ENCODE results near the gene RFWD3.

DNA sequence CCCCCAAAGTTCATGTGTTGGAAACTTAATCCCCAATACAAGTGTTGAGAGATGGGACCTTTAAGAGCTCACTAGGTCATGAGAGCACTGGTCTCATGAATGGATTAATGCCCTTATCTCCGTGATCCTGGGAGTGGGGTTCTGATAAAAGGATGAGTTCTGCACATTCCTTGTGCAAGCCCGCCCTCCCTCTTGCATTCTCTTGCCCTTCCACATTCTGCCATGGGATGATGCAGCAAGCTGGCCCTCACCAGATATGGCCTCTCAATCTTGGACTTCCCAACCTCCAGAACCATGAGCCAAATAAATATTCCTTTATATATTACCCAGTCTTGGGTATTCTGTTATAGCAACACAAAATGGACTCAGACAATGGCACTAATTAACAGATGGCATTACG is 73.8 kb downstream of the RFWD3 start:
- TF ChIP-seq, protein P1, sequence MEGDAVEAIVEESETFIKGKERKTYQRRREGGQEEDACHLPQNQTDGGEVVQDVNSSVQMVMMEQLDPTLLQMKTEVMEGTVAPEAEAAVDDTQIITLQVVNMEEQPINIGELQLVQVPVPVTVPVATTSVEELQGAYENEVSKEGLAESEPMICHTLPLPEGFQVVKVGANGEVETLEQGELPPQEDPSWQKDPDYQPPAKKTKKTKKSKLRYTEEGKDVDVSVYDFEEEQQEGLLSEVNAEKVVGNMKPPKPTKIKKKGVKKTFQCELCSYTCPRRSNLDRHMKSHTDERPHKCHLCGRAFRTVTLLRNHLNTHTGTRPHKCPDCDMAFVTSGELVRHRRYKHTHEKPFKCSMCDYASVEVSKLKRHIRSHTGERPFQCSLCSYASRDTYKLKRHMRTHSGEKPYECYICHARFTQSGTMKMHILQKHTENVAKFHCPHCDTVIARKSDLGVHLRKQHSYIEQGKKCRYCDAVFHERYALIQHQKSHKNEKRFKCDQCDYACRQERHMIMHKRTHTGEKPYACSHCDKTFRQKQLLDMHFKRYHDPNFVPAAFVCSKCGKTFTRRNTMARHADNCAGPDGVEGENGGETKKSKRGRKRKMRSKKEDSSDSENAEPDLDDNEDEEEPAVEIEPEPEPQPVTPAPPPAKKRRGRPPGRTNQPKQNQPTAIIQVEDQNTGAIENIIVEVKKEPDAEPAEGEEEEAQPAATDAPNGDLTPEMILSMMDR (IDR thresholded peaks at IDR 0.05) = no peak
- no peak for TF ChIP-seq POLR2A (IDR thresholded peaks at IDR 0.05)

All from lower leg skin (tissue), 3 donors.